Measurements from ENCODE around the gene LRCOL1.

The LRCOL1 gene

DNA sequence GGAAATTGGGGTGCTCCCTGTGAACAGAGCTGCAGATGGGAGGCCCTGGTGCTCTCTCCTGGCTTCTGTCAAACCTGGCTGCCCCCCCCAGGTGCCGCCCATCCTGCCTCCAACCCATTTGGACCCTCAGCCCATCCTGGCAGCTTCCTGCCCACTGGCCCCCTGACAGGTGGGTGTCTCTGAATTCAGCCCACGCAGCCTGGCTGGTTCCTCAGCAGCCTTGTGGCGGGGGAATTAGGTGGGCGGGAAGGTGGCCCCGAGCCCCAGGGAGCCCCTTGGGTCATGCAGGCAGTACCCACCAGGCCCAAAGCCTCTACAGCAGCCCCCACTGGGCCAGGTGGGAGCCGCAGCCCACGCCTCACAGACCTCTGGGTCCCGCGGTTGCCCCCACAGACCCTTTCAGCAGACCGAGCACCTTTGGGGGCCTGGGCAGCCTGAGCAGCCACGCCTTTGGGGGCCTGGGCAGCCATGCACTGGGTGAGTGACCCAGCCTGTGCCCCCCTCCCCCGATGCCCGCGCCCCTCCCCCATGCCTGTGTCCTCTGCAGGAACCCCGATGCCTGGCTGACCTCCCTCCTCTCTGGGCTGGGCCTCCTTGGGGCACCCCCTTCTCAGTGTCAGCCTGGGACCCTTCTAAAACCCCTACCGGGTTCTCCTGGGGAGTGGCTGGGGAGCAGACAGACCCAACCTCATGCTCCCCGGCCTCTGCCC is 28.9 kb downstream of the LRCOL1 start:
- no peak for DNase-seq

DNA sequence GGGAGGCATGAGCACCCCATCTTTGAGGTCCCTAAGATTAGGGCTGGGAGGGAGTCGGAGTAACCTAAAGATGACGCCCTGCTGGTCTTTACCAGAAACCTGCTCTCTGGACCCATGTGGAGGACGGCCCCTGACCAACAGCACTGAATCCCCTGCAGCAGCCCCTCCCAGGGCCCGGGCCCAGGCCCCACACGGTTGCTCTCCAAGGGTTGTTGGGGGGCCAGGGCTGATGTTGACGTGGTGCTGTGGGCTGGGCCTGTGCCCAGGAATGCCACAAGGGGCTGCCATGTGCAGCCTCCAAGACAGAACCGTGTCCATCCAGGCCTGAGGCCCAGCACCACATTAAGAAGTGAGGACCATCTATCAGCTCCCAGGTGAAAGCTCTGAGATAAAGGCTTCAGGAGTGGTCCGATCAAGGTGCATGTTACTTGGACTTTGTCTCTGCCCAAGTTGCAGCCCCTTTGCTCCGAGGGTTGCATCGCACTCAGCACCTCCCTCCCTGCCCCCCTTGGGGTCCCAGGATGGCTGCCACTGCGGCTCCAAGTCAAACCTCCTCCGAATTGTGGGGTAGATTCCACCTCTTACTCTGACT is 29.6 kb downstream of the LRCOL1 start:
- no peak for DNase-seq

DNA sequence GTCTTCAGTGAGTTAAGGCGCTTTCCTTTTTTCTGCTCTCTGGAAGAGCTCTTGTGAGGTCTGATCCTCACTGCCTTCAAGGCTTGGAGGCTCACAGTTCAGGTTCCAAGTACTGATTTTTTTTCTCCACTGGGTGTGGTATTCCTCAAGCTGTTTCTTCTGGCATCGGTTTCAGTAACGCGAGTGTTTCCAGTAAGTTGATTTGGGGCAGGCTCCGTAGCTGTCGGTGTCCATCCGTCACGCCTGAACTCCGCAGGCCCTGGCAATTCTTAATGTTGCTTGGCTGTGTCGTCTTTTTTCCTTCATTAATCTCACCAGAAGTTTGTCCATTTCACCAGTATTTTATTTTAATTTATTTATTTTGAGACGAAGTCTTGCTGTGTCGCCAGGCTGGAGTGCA is 30.6 kb downstream of the LRCOL1 start:
- DNase-seq = no peak

DNA sequence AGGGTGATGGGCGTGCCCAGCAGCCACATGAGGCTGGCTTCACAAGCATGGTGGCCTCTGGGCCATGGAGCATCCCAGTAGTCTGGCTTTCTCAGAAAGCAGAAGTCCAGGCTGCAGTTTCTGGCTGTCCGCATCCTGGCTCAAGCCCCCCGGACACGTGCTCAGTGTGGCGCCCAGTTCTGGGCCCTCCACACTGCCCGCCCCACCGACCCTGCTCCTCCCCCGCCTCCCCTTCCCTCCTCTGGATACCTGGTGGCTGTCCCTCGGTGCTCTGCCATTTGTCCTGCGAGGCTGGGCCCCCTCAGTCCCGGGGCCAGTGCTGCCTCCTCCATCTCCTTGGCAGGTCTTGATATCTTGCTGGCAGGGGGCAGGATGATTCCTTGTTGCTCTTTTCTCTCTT is 31.6 kb downstream of the LRCOL1 start:
- no peak for DNase-seq

DNA sequence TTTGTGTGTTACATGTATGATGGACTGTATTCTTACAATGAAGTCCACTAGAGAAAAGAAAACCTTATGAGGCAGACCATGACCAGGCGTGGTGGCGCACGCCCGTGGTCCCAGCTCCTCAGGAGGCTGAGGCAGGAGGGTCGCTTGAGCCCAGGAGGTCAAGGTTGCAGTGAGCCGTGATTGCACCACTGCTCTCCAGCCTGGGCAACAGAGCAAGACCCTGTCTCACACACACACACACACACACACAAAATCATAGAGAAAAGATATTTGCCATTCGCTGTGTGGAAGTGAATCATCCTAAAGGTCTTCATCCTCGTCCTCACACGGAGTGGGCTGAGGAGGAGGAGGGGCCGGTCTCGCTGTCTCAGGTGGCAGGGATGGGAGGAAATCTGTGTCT is 32.3 kb downstream of the LRCOL1 start:
- DNase-seq = no peak

DNA sequence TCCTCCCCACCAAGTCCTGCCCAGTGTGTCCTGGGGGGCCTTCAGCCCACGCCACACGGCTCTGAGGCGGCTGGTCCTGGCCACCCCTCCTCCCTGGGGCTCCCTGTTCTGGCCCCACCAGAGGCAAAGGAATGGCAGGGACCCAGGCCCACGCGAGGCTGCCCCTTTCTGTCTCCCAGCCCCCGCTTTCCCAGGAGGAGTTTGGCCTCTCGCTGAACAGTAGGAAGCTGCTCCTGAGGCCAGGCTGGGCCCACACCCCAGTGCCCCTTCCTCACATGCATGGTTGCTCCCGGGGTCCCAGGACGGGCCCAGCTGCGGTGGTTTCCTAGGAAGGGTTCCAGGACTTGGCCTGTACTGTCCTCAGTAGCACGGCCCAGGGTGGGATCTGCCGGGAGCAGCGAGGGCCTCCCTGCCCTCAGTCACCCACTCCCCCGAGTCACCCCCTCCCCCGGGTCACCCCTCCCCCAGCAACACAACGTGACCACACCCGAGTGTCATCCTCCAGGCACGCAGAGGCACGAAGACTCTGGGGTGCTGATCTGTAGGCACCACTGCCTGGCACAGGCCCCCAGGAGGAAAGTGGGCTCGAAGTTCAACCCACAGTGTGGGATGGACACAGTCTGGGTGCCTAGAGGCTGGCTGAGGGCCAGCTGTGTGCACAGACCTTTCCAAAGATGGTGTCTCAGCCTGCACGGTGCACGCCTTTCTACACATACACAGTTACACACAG is 33.0 kb downstream of the LRCOL1 start:
- no peak for DNase-seq

DNA sequence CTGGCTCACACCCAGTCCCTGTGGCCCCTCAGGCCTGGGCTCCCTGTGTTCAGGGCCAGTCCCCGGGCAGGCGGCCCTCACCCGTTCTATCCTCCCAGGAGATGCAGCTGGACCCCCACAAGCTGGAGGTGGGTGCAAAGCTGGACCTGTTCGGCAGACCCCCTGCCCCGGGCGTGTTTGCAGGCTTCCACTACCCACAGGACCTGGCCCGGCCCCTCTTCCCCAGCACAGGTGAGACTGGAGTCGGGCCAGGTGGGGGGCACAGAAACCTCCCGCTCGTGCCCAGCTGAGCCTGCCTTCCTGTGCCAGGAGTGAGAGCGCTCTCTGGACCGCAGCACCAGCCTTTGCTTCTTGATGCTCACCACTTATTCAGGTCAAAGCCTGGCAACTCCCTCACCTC is 33.7 kb downstream of the LRCOL1 start:
- DNase-seq = no peak

DNA sequence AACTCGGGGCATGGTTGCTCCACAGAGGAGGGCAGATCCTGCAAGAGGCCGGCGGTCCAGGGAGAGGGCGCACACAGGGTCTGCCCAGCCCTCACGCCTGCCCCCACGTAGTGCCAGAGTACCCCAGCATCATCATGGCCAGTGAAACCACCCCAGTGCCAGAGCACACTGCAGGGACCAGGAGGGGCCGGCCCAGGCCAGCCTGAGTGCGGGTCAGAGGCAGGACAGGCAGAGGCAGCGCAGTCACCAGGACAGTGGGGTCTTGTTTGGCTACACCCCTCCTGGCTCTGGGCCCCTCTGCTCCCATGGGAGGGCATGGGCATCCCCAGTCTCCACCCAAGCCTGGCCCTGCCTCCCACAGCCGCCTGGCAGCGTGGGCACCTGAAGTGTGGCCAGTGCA is 34.7 kb downstream of the LRCOL1 start:
- DNase-seq = no peak

DNA sequence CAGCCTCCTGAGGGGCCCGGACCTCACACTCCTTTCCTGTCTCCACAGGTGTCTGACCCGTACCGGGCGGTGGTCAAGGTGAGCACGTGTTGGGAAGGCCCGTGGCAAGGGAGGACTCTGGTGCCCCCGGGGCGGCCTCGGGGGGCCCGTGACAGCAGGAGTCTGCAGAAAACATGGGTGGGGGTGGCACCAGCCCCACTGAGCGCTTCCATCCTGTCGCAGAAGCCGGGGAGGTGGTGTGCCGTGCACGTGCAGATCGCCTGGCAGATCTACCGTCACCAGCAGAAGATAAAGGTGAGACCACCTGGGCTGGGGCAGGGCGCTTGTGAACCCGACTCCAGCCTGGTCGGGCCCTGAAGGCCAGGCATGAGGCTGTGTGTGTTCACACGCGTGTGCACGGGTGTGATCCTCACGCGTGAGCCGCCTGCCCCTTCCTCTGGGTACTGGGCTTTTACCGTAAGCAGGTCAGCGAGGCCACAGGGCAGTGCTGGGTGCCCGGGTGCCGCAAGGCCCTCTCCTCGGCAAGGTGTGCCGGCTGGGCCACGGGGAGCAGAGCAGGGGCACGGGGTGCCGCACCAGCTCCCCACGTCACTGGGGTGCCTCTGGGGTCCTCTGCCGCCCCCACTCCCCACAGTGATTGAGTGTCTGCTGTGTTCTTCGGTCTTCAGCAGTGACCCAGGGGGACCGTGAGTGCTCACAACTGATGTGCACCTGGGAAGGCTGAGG is 35.9 kb downstream of the LRCOL1 start:
- no peak for DNase-seq

DNA sequence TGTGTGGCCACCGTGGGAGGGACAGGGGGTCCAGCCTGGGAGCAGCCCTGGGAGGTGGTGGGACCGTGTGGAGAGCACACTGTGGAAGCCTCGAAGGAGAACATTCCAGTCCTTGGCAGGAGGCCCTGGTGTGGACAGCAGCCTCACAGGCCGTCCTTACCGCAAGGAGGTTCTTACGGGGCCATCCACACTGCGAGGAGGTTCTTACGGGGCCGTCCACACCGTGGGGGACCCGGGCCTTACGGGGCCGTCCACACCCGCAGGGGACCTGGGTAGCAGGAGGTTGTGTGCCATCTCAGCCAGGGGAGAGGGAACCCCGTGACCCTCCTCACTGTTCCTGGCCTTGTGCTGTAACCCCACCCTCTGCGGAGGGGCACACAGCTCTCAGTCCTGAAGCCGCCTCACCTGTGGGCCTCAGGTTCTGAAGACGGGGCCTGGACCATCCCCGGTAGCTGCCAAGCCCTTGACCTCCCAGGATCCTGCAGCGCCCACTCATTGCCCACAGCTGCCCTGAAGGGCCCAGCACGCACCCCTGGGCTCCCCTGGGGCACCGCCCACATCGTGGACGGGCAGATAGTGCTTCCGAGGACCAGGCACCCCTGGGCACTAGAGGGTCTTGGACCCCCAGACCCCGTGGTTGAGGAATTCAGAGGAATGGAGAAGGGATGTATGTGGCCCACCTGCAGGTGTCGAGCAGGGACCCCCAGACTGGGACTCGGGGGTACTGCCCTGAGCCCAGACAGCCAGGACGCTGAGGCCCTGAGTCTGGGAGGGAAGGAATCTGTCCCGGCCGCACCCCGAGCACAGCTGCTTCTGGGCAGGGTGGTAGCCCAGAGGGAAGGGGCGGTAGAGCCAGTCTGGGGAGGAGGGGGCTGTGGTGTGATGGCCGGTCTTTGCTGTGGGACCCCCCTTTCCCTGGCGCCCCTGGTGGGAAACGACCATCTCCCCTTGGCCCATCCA is 37.3 kb downstream of the LRCOL1 start:
- no peak for DNase-seq

DNA sequence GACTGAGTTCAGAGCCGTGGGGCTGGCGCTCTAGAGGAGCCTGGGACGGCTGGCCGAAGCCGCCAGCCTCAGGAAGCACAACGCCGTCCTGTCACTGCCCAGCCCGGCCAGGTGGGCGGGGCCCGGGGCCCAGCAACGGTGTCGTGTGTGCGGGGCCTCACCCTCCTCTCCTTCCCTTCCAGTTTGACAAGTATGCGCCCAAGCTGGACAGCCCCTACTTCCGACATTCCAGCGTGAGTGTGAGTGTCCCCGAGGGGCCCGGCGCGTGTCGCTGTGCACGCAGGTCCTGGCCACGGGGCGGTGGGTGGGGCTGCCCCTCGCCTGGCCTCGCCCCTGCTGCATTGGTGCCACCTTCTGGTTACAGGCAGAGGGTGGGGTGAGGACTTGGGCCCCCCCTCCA is 38.3 kb downstream of the LRCOL1 start:
- DNase-seq = no peak

DNA sequence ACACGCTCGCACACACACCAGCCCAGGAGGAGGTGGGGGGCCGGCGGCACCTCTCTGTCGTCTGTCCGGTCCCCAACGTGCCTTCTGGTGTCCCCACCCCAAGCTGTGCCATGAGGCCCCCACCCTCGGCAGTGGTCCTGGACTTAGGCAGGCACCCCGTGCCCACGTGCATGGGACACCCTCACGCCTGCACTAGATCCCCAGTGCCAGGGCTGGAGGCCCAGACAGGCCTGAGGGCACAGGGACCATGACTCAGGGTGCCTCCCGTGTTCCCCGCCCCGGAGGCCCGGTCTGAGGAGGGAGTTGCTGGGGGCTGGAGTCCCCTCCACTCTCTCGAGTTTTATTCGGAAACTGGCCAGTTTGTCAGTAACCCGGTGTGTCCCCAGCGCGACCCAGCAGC is 38.8 kb downstream of the LRCOL1 start:
- DNase-seq = no peak

DNA sequence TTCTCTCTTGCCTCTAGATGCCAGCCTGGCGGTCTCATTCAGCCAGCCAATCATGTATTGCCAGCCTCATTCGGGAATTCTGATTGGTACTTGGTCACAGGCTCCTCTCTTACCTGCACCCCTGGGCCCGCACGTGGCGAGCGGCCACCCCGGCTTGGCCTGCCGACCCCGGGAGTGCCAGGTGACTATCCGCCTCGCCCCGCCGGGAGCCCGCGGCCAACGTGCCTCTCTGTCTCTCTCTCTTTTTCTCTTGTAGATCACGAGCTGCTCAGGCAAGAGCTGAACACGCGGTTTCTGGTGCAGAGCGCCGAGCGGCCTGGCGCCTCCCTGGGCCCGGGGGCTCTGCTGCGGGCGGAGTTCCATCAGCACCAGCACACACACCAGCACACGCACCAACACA is 39.3 kb downstream of the LRCOL1 start:
- DNase-seq = no peak

DNA sequence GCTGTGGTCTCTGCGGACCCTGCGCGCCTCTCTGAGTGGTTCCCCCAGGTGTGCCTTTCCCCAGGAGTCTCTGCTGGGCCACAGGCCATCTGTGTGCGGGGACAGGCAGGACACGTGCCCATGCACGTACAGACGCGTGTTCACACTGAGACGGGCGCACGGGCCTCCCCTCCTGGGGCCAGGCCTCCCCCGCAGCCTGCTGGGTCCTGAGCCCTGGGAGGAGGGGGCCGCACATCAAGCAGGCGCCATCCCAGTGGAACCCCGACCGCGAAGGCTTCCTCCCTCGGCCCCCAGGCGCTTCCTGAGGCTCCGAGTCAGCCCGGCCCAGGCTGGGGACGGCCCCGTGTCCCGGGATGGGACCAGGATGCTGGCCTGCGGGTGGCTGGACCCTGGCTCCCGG is 39.7 kb downstream of the LRCOL1 start:
- DNase-seq = no peak

DNA sequence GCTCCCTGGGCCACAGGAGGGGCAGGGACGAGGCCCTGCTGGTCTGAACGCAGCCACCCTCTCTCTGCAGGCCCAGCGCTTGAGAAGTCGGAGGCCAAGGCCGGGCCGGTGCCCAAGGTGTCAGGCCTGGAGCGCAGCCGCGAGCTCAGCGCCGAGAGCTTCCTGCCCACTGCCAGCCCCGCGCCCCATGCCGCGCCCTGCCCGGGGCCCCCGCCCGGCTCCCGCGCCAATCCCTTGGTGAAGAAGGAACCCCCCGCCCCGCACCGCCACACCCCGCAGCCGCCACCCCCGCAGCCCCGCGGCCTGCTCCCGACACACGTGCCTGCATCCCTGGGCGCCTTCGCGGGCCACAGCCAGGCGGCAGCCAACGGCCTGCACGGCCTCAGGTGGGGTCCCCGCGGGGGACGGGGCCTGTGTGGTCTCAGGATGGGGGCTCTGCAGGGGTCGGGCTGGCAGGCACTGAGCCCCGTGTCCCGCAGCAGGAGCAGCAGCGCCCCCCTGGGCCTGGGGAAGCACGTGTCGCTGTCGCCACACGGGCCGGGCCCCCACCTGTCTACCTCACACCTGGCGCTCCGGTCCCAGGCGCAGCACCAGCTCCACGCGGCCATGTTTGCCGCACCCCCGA is 40.4 kb downstream of the LRCOL1 start:
- no peak for DNase-seq

DNA sequence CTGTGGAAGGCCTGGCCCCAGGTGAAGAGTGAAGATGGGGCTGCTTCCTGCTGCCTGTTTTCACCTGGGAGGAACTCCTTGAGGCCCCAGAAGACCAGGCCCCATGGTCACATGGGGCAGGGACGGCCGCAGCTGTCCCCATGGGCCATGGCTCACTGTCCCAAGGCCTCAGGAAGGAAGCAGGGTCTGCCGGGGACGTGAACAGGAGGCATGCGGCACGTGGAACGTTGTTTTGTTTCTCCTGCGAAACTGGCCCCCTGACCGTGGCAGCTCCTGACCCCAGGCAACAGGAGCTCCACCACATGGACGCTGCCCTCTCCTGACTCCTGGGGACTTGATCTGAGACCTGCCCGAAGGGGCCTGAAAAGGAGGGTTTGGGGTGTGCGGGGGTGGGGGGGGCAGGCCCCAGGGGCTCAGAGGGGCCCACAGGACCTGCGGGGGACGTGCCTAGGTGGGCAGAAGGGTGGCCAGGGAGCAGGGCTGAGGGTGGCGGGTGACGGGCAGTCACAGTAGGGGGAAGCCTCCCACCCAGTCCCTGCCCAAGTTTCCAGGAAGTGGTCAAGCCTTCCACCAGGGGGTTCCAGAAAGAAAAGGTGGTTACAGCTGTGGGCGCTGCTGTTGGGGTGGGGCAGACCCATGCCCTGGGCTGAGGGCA is 41.4 kb downstream of the LRCOL1 start:
- no peak for DNase-seq

DNA sequence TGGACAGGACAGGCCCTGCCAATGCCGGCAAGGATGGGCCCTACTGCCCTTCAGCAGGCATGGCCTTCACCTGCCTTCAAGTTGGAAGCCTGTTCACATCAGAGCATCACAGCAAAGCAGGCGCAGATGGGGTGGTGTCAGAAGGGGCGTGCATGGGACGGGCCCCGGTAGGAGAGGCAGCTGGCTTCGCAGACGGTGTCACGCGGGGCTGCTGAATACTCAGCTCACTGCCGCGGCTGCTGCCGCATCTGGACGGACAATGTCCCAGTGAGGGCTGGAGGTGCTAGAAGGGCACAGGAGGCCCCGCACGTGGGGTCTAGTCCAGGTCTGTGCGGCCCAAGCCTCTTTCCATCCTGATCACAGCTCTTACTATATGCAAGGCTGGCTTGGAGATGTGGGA is 42.1 kb downstream of the LRCOL1 start:
- DNase-seq = no peak

DNA sequence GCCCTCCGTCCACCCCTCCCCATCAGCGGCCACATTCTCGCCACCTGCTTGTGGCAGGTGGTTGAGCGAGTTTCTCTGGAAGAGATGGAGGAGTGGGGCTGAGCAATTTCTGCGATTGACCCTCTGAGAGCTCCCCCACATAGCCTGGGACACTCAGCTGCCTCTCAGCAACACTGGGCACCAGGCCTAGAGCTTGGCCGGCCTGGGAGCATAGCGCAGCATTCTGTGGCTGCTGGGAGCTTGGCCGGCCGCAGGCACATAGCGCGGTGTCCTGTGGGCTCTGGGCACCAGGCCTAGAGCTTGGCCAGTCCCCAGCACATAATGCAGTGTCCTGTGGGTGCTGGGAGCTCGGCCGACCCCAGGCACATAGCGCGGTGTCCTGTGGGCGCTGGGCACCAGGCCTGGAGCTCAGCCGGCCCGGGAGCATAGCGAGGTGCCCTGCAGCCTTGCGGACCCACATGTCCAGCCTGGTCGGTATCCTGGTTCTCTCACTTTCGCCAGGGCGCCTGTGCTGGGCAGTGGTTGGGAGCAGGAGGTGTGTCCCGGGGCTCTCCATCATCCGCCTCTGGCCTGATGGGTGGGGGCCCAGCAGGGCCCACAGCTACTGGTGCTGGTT is 43.8 kb downstream of the LRCOL1 start:
- no peak for DNase-seq

DNA sequence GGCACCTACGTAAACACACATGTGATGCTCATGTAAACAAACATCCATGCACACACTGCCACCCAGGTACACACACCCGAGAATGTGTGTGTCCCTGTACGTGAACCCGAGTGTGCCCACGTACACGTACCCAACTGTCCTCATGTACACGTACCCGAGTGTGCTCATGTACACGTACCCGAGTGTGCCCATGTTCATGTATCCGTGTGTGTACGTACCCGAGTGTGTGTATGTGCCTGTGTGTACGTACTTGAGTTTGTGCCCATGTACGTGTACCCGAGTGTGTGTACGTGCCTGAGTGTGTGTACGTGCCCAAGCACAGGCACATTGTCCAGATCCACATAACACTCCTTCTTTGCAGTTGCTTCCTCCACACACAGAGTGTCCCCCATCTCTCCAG is 45.0 kb downstream of the LRCOL1 start:
- no peak for DNase-seq

DNA sequence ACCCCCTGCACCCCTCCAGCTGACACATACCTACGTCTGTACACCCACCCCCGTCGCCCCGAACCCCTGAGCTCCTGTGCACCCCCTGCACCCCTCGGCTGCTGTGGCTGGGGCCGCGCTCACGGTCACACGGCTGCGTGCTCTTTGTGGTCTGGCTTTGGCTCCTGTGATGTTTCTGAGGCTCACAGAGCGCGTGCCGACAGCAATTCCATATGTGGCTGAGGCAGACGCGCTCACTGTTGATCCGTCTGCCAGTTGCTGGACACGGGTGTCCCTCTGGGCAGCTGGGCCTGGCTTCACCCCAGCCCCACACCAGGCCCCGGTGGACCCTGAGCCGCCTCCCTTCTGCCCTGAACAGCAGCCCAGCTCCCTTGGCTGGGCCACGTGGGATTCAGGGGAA is 46.5 kb downstream of the LRCOL1 start:
- no peak for DNase-seq

DNA sequence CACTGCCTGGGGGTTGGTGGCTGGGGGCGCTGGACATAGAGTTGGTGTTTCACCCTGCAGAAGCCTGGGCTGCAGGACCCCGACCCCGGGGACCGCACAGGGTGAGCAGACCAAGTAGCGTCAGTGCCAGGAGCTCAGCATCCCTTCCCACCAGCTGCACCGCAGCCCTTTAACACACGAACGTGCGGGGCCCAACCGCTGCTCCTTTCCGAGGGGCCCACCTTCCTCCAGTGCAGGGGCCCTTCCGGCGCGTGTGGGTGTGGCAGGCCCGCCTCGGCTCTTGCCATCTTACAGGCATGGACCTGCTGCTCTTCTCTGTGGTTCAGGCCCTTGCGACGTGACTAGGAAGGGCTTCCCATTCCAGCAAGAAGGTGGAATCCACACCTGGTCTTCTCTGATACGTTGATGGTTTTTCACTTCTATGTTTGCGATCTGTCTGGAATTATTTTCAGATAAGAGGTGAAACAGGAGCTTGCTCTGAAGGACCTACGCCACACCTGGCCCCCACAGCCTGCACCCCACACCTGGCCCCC is 47.8 kb downstream of the LRCOL1 start:
- no peak for DNase-seq
